Dermis microvascular lymphatic vessel endothelial cell (primary cell): ENCODE data around the gene CREM. TPM values are rescaled to one million over a fixed set of nuclear protein-coding genes. Genes with fewer than 3 reads are reported as not detected.
"Not testable (repeated sequence)": the region's sequence is repeated elsewhere in the genome, so short reads cannot be mapped to it uniquely, and the experiment has no call there.

Source experiments
- DNase-seq, 2 donors: peaks; one replicate each; pipeline versions ENCODE4 v3.0.0 to v3.0.0-alpha.2; 2010; ENCODE audit warnings: low read depth in 2 of 2
- total RNA-seq: library from RNA; depleted of rRNA; stranded (reverse); fragments of >200 nt; gene quantifications from 2 replicates; pipeline ENCODE4 v1.2.1, GENCODE V29; 2014

Gene CREM
- total RNA-seq, 1 donor from 2014 or later: 66.1 TPM

- DNase-seq: no peak
These were observed 67.8 kb downstream of the CREM start for GRCh38 chr10:35194471-35194870.

GRCh38 chr10:35194906-35195305, 68.3 kb downstream of the CREM start:
- DNase-seq: peak; percentile 63 to 76

- peak; percentile 100 for DNase-seq
These were observed 69.0 kb downstream of the CREM start for GRCh38 chr10:35195361-35196306.

DNA sequence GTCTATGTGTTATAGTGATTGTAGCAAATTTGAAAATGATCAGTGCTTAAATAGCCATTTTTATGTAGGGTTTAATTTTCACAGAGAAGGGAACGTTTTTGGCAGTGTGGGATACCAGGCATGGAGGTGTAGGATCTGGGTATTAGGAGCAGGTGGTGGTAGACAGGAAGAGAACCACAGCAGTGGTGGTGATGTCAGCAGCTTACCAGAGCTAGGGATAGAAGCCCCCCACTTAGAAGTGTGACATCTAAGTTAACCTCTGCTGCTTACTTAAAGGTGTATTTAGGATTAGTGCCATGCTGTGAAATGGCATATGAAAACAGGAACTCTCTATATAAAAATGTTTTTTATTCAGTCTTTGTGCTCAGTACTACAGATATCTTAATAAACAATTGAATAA, 73.8 kb downstream of the CREM start:
- DNase-seq: no peak

DNA sequence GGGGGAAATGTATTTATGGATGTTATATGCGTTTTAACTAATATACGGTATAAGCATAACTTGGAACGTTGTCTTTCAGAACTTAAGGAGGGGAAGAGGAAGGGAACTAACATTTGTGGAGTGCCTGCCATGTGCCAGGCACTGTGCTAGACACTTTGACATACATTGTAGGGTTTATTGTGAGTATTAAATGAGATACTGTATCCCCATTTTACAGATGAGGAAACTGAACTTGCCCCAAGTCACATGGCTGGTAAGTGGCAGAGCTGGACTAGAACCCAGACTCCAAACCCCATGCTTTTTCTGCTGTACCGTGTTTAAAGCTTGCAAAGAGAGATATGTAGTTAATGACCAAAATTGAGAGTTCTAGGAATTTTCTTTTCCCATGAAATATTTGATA, 74.6 kb downstream of the CREM start:
- DNase-seq: no peak

DNA sequence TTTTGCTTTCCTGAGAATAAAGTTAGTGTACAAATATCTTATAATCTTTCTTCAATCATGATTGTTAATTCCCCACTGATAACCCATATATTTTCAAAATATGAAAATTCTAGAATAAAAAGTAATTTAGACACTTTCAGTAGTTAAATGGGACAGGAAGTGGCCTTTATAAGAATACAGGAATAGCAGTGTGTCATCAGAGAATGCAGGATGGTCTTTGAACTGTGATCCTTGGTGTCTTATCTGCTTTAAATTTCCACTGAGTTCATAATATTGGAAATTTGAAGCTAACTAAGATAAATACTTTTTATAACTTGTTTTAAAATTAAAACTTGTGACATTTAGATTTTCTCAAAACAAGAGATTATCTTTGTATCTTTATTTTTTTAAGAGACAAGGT, 75.4 kb downstream of the CREM start:
- peak in 1 of 2 donors; percentile 18 for DNase-seq

GRCh38 chr10:35203745-35204144, 77.1 kb downstream of the CREM start:
- DNase-seq: peak; percentile 90 to 94

- DNase-seq: peak in 1 of 2 donors; percentile 29
These were observed 78.1 kb downstream of the CREM start for GRCh38 chr10:35204650-35205319.

DNA sequence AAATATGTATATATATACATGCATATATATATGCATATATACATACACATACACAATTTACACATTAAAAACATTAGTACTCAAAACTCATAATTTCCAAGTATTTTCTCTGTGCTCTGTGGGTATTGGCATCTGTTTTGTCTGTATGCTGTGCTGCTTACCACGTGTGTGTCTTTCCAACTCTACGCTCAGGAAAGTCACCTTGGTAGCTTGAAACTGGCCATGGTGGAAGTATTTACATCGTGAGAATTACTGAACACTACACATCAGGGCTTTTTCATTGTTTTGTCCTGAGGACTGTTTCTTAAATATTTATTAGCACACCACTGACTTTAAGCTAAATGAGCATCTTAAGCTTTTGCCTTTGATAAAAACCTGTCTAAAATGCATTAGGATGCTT, 79.6 kb downstream of the CREM start:
- DNase-seq: no peak

DNA sequence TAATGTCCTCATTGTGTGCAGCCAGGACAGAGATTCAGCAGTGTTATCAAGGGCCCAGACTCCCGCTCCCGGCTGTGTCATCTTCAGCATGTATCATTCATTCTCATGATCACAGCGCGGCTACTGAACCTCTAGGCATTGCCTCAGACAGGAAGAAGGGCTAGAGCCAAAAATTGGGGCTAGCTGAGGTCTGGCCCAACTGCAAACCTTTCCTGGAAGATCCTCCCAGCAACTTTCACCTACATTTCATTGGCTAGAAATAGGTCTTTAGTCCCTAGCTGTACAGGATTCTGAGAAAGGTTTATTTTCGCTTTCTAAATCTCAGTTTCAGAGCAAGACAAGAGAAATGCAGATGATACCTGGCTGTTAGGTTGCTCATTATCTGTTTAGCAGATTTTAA, 81.9 kb downstream of the CREM start:
- DNase-seq: no peak

DNA sequence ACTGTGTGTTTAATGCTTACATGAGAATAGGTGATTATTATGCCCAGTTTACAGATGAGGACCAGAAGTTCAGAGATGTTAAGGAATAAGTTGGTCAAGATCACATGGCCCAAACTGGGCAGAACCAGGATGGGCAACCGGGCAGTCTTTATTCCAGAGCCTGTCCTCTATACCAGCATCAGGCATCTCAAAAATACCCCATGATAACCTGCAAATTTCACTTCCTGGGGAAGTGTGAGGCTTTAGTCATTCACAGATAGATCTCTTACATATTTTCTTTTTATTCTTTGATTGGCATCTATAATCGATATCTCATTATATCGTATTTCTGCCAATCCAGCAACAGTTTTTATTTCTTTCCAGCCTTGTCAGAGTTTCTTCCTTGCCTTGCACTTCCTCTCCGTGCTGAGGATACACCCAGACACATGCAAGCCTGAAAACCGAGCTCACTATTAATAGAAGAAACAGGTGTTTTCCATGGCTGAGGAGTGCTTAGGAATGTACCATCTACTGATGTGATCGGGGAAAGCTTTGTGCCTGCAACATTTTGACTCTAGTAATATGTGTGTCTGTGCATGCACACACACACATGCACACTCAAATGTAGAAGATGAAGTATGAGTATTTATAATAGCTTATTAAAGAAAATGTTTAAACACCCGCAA, 82.4 kb downstream of the CREM start:
- DNase-seq: no peak

DNA sequence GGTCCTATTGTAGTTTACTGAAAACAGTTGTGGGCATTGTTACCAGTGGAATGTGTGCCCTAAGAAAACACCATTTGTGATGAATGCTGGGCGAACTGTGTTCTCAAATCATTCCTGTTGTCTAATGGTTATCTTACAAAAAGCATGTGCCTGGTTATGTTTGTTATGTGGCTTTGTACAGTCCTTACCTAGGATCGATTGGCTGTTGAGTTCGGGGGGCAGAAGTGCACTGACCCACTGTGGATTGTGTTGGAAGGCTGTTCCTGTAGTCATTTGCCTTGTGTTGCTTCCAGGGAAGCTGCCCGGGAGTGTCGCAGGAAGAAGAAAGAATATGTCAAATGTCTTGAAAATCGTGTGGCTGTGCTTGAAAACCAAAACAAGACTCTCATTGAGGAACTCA, 84.3 kb downstream of the CREM start:
- no peak for DNase-seq

GRCh38 chr10:35211390-35211789, 84.7 kb downstream of the CREM start:
- no peak for DNase-seq

GRCh38 chr10:35212856-35213255, 86.2 kb downstream of the CREM start:
- no peak for DNase-seq

DNA sequence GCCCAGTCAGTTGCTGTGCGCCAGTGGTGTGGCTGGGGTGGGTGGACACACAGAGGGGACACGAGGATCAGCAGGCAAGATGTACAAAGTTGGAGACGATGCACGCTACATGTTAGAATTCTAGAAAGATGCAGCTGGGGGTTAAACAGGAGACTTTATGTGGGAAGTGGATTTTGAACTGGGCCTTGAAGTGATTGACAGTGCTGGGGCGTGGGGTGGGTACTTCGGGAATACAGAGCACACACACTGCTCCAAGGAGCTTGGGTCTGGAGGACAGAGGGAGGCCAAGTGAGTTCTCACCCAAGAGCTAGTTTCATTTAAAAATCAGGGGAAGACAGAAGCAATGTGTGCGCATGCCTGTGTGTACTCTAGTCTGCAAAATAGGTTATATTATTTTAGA, 87.1 kb downstream of the CREM start:
- no peak for DNase-seq

DNA sequence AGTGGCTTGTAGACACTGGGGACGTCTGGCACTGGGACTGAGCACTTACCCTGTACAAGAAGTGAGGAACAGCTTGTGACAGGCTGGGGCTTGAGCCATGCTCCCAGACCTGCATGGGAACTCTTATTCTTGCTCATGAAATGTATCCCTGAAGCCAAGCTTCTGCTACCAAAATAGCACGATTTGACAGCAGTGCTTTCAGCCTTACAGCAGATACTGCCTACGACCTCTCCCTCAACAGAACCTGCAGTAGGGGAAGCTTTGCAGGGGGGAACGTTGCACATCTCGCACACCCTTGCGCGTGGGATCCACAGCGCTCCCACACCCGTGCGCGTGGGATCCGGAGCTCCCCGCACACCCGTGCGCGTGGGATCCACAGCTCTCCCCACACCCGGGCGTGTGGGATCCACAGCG, 88.0 kb downstream of the CREM start:
- DNase-seq: no peak

DNA sequence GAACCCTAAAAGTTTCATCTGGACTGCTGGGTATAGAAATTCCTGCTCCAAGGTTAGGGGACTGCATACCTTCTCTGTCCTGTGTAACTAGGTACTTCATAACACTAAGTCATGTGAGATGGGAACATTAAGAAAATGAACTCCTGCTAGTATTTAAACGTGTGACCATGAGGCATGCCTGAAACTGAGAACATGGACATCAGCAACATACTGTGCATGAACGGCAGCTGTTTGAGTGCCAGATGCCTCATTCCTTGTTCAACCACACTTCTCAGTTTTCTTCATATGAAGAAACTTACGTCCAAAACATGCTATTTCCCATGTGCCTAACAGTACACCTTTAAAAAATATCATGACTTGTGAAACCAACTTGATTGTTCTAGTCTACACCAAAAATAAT, 88.5 kb downstream of the CREM start:
- DNase-seq: no peak

DNA sequence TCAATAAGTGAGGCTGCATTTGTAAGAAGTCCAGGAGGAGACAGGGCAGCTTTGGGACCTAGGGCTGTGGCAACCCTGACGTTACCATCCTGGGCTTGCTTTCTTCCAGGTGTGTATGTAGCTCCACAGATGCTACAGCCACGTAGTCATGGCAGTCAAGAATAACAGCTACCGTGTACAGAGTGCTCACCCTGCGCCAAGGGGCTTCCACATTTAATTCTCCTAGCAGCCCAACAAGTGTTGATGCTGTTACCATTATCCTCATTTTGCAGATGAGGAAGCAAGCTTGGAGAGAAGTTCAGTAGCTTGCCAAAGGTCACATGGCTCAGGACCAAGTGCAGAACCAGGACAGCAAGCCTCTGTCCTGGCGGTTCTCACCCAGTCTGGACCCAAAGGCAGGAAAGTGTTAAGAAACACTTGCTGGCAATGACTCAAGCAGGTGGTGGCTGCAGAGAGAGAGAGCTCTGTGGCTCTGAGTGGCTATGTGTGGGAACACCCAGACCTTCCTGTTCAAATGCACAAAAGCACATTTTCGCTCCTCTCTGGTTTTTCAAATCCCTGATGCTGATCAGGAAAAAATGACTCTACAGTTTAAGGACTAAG, 89.8 kb downstream of the CREM start:
- DNase-seq: peak; percentile 47 to 65

GRCh38 chr10:35216956-35217355, 90.3 kb downstream of the CREM start:
- not testable (repeated sequence) for DNase-seq

DNA sequence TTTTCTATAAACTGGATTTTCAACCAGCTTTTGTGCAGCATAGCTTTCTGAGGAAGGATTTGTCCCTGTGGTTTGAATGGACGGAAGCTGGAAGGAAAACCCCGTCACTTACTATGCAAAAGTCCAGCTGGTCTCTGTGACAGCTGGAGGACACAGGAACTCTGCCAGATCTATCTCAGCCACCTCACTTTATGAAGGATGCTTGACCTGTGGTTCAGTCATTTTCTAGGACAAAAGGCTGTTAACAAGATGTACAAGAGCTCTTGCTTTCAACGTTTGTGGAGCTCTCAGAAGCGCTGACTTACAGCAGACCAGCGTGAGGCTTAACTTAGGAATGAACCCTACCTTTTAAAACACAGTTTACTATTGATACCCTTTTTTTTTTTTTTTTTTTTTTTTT, 90.8 kb downstream of the CREM start:
- peak; percentile 67 to 69 for DNase-seq

DNA sequence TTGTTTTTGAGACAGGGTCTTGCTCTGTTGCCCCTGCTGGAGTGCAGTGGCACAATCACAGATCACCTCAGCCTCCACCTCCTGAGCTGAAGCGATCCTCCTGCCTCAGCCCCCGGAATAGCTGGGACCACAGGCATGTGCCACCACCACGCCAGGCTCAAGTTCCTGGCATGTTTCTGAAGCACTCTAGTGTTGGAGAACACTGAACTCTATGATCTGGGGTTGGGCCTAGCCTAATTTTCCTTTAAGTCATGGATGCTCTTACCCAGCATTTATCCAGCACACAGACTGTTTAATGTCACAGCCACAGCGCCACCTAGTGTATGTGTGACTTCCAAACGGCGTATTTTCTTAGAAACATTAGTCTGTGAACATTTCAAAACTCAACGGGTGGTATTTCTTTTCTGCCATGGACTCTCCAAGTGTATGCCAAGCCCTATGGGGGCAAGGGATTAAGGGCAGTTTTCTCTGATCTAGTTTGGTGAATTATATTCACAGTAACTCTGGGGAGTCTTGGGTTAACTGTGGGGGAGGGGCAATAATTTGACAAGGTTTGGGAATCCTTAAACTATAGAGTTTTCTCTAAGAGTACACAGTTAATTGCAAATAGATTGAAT, 91.8 kb downstream of the CREM start:
- peak; percentile 91 for DNase-seq
